CD14-positive monocyte (primary cell): Measurements from ENCODE around the gene CDH13. TPM values are rescaled to one million over a fixed set of nuclear protein-coding genes. Genes with fewer than 3 reads are reported as not detected.

ENCODE experiments used
- DNase-seq, 3 donors: peaks; one replicate each; pipeline ENCODE4 v3.0.0-alpha.2; 2011 to 2022
- H2AFZ ChIP-seq: 2 replicates; pipeline ENCODE4 v1.6.0; 2012; ENCODE audit warnings: mild to moderate bottlenecking, low read depth, low read length, inconsistent platforms; ENCODE audit not compliant: insufficient read depth, poor library complexity, severe bottlenecking
- H3K27ac ChIP-seq, 2 donors: 1 replicate in 1 of 2; 2 replicates in 1 of 2; pipeline ENCODE4 v1.5.1; 2012 to 2013; ENCODE audit warnings: low read length in 2 of 2, control low read depth in 1 of 2, inconsistent platforms in 1 of 2, low read depth in 1 of 2, mild to moderate bottlenecking in 1 of 2
- H3K27me3 ChIP-seq, 2 donors: one replicate each; pipeline versions ENCODE4 v1.6.0 to v1.6.1; 2011 to 2013; ENCODE audit warnings: low read length in 2 of 2; ENCODE audit not compliant: control insufficient read depth in 2 of 2, insufficient read depth in 2 of 2
- H3K36me3 ChIP-seq, 2 donors: replicated peaks in 1 of 2; 1 replicate in 1 of 2; 2 replicates in 1 of 2; pipeline versions ENCODE4 v1.5.1 to v1.6.1; 2012 to 2013; ENCODE audit warnings: low read length in 2 of 2, control low read depth in 1 of 2, inconsistent platforms in 1 of 2, mild to moderate bottlenecking in 1 of 2; ENCODE audit not compliant: insufficient read depth in 2 of 2, control insufficient read depth in 1 of 2
- H3K4me1 ChIP-seq, 2 donors: 1 replicate in 1 of 2; 2 replicates in 1 of 2; pipeline versions ENCODE4 v1.5.1 to v1.6.1; 2012 to 2013; ENCODE audit warnings: low read length in 2 of 2, control low read depth in 1 of 2, inconsistent platforms in 1 of 2, mild to moderate bottlenecking in 1 of 2, moderate library complexity in 1 of 2; ENCODE audit not compliant: insufficient read depth in 2 of 2, control insufficient read depth in 1 of 2
- H3K4me2 ChIP-seq: replicated peaks from 2 replicates; pipeline ENCODE3; 2012; ENCODE audit warnings: low read length, moderate library complexity, mild to moderate bottlenecking; ENCODE audit not compliant: poor library complexity, severe bottlenecking; ENCODE audit errors: extremely low read depth
- H3K4me3 ChIP-seq, 3 experiments: fragments of 200-600 bp in 1 of 3; sonication (generic) in 1 of 3; replicated peaks in 1 of 3; 1 replicate in 2 of 3; 2 replicates in 1 of 3; pipeline ENCODE4 v1.5.1; 2011 to 2013; ENCODE audit warnings: low read length in 3 of 3, mild to moderate bottlenecking in 3 of 3, control low read depth in 2 of 3, low read depth in 2 of 3, inconsistent platforms in 1 of 3, moderate library complexity in 1 of 3
- H3K79me2 ChIP-seq: 2 replicates; pipeline ENCODE4 v1.6.0; 2012; ENCODE audit warnings: mild to moderate bottlenecking, control low read depth, inconsistent platforms, low read length, moderate library complexity; ENCODE audit not compliant: insufficient read depth
- H3K9ac ChIP-seq: 2 replicates; pipeline ENCODE4 v1.6.0; 2017; ENCODE audit warnings: low read length, mild to moderate bottlenecking; ENCODE audit not compliant: insufficient read depth, poor library complexity, severe bottlenecking
- H3K9me3 ChIP-seq, 2 donors: replicated peaks in 1 of 2; 1 replicate in 1 of 2; 2 replicates in 1 of 2; pipeline versions ENCODE4 v1.5.1 to v1.6.1; 2012 to 2013; ENCODE audit warnings: low read length in 2 of 2, control low read depth in 1 of 2; ENCODE audit not compliant: control insufficient read depth in 1 of 2, insufficient read depth in 1 of 2
- H4K20me1 ChIP-seq: 2 replicates; pipeline ENCODE4 v1.6.0; 2012; ENCODE audit warnings: mild to moderate bottlenecking, low read length, control low read depth, moderate library complexity; ENCODE audit not compliant: insufficient read depth
- H3K27ac Mint-ChIP-seq, 7 donors: one replicate each; pipeline ENCODE4 v1.8.0; 2020; ENCODE audit warnings: mild to moderate bottlenecking in 7 of 7, mixed read lengths in 7 of 7, moderate library complexity in 6 of 7, inconsistent platforms in 2 of 7
- H3K27me3 Mint-ChIP-seq, 3 donors: one replicate each; pipeline ENCODE4 v1.8.0; 2021 to 2022; ENCODE audit warnings: low read depth in 3 of 3, mild to moderate bottlenecking in 3 of 3, mixed read lengths in 3 of 3, moderate library complexity in 3 of 3, inconsistent platforms in 1 of 3
- H3K36me3 Mint-ChIP-seq, 2 donors: one replicate each; pipeline ENCODE4 v1.8.0; 2020; ENCODE audit warnings: mixed read lengths in 2 of 2, inconsistent platforms in 1 of 2, mild to moderate bottlenecking in 1 of 2
- H3K4me1 Mint-ChIP-seq: one replicate; pipeline ENCODE4 v1.8.0; 2020; ENCODE audit warnings: mild to moderate bottlenecking, mixed read lengths
- H3K4me3 Mint-ChIP-seq, 2 donors: one replicate each; pipeline ENCODE4 v1.8.0; 2020; ENCODE audit warnings: mild to moderate bottlenecking in 2 of 2, mixed read lengths in 2 of 2, moderate library complexity in 1 of 2
- H3K9me3 Mint-ChIP-seq, 7 donors: one replicate each; pipeline ENCODE4 v1.8.0; 2020 to 2022; ENCODE audit warnings: mixed read lengths in 7 of 7, mild to moderate bottlenecking in 6 of 7, moderate library complexity in 6 of 7, inconsistent platforms in 2 of 7
- CTCF ChIP-seq: fragments of 200-600 bp; IDR thresholded peaks from one replicate; pipeline ENCODE4 v1.8.0; 2022; ENCODE audit warnings: antibody characterized with exemption, mild to moderate bottlenecking
- WGBS: methylation state at CpG from one replicate; pipeline ENCODE4 v1.1.5; 2013; ENCODE audit warnings: missing lambda C conversion rate; ENCODE audit not compliant: insufficient coverage; 5-methylcytosine and 5-hydroxymethylcytosine counted together
- intact Hi-C, 2 donors: fragments of 100-400 bp; cut with micrococcal nuclease; formaldehyde crosslinking; loops; one replicate each; pipeline versions ENCODE4 v1.15.0 to v1.15.1; 2023
- polyA plus RNA-seq, 3 donors: library from polyadenylated mRNA; depleted of rRNA in 1 of 3; unstranded in 2 of 3; stranded (reverse) in 1 of 3; fragments of 300-500 nt in 2 of 3; fragments of >200 nt in 1 of 3; fragmentation: Illumina TruSeq in 2 of 3; gene quantifications; 1 replicate in 2 of 3; 2 replicates in 1 of 3; pipeline ENCODE4 v1.2.3, GENCODE V29; 2012 to 2021

The CDH13 gene
- polyA plus RNA-seq, 3 donors, result 0.13 to 0.19 TPM; not detected in 1

GRCh38 chr16:83279251-83279650 lies 652.5 kb downstream of the CDH13 start:
- Mint-ChIP-seq H3K4me3 (no peak overlapping the region), H3K27ac (no peak overlapping the region), H3K9me3 (peaks cover 0 to 4% (median 1%) of the 10 kb centered on the region in 7 donors), H3K36me3 (no peaks in the 10 kb centered on the region), H3K27me3 (peaks cover 0 to 2% (median 0%) of the 10 kb centered on the region in 3 donors), H3K4me1 (no peaks in the 10 kb centered on the region)
- Histone ChIP-seq H3K79me2 (no peaks in the 10 kb centered on the region), H3K27ac (no peak overlapping the region), H3K4me3 (no peak overlapping the region), H2AFZ (no peak overlapping the region), H3K27me3 (no peaks in the 10 kb centered on the region), H3K9ac (no peak overlapping the region), H3K4me1 (no peaks in the 10 kb centered on the region), H3K36me3 (no peaks in the 10 kb centered on the region), H3K9me3 (no peaks in the 10 kb centered on the region), H4K20me1 (no peaks in the 10 kb centered on the region), H3K4me2 (no peak overlapping the region)
- intact Hi-C loops, result no loop called here
- DNase-seq, result no peak
- WGBS, result no CpG with 5 or more reads among the region's 9 CpGs
- no peak for TF ChIP-seq CTCF

DNA sequence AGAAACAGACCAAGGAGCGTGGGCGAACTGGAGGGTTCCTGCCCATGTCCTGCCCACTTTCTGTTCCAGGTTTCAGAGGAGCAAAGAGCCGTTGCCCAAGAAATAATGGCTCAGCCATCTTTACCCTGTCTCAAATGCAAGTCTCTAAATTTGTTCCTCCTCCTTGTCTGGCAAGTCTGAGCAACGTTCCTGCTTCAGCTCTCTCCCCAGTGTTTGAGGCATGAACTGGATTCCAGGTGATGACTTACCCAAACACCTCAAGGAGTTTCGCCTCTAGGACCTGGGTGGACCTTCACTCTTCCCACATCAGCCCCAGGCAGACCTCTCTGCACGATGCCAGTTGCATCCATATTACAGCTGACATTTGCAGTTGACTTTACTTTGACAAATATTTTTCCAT lies 659.2 kb downstream of the CDH13 start:
- Mint-ChIP-seq H3K4me1 (no peaks in the 10 kb centered on the region), H3K27ac (no peak overlapping the region), H3K9me3 (no peaks in the 10 kb centered on the region), H3K36me3 (no peaks in the 10 kb centered on the region), H3K27me3 (peaks cover 2 to 5% (median 2%) of the 10 kb centered on the region in 3 donors), H3K4me3 (no peak overlapping the region)
- H4K20me1 ChIP-seq, result no peaks in the 10 kb centered on the region
- no peak overlapping the region for H2AFZ ChIP-seq
- no peak overlapping the region for H3K27ac ChIP-seq
- H3K9ac ChIP-seq, result no peak overlapping the region
- no peak for DNase-seq
- 82% methylated on average over 6 of the region's 6 CpGs for WGBS
- H3K27me3 ChIP-seq, result no peaks in the 10 kb centered on the region
- H3K9me3 ChIP-seq, result no peaks in the 10 kb centered on the region
- TF ChIP-seq CTCF, result no peak
- H3K36me3 ChIP-seq, result no peaks in the 10 kb centered on the region
- H3K79me2 ChIP-seq, result no peaks in the 10 kb centered on the region
- H3K4me2 ChIP-seq, result no peak overlapping the region
- no peak overlapping the region for H3K4me3 ChIP-seq
- intact Hi-C loops, result no loop called here
- no peaks in the 10 kb centered on the region for H3K4me1 ChIP-seq
